ENCODE measurements around the gene MYO1D. TPM values are rescaled to one million over a fixed set of nuclear protein-coding genes. Genes with fewer than 3 reads are reported as not detected.

The MYO1D gene
- total RNA-seq, 1 donor from 2014 or later: 5.5 TPM

DNA sequence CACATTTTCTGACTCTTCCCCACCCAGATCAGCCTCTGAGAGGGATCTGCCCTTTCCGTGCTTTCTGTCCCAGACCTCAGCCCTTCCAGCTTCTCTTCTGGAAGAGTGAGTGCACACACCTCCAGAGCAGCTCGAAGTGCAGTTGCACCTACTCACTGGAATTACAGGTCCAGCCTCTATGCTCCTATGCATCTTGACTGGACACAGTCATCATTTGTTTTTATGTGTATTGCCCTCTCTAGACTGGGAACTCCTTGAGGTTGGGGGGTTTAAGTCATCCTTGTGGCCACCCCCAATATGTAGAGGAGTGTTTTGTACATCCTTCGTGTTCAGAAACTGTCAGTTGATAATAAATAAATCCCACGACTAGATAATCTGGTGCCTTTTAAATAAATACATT lies 308.2 kb downstream of the MYO1D start:
- no peak overlapping the region for H3K4me3 ChIP-seq
- H3K27ac ChIP-seq (replicated peaks): no peak overlapping the region
- no peaks in the 10 kb centered on the region for H3K36me3 ChIP-seq
- no peaks in the 10 kb centered on the region for H3K4me1 ChIP-seq
- intact Hi-C loops (cut with micrococcal nuclease): no loop called here
- TF ChIP-seq, protein P1, sequence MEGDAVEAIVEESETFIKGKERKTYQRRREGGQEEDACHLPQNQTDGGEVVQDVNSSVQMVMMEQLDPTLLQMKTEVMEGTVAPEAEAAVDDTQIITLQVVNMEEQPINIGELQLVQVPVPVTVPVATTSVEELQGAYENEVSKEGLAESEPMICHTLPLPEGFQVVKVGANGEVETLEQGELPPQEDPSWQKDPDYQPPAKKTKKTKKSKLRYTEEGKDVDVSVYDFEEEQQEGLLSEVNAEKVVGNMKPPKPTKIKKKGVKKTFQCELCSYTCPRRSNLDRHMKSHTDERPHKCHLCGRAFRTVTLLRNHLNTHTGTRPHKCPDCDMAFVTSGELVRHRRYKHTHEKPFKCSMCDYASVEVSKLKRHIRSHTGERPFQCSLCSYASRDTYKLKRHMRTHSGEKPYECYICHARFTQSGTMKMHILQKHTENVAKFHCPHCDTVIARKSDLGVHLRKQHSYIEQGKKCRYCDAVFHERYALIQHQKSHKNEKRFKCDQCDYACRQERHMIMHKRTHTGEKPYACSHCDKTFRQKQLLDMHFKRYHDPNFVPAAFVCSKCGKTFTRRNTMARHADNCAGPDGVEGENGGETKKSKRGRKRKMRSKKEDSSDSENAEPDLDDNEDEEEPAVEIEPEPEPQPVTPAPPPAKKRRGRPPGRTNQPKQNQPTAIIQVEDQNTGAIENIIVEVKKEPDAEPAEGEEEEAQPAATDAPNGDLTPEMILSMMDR (IDR thresholded peaks at IDR 0.05; ENCODE audit: borderline replicate concordance): no peak
- DNase-seq: no peak
- H3K27me3 ChIP-seq (ENCODE audit: low read depth): no peaks in the 10 kb centered on the region
- no peaks in the 10 kb centered on the region for H3K9me3 ChIP-seq (replicated peaks)

DNA sequence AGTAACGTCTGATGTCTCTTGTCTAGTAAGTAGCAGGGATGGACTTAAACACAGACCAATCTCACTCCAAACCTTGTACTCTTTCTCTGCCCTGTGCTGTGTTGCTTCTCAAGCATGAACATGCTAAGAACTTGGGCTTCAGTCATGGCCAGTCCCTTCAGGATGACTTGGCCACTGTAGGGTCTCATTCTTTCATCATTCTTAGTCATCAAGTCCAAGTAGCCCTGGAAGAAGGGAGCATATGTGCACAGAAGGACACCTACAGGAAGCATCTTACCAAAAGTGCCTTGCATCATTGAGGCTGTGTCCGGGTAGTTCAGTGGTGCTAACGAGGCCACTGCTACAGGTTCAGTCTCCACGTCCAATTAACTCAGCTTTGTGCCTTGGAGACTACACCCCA lies 309.4 kb downstream of the MYO1D start:
- H3K4me3 ChIP-seq: no peak overlapping the region
- TF ChIP-seq, protein P1 (IDR thresholded peaks at IDR 0.05; ENCODE audit: borderline replicate concordance): no peak
- H3K27me3 ChIP-seq (ENCODE audit: low read depth): no peaks in the 10 kb centered on the region
- no peak overlapping the region for H3K27ac ChIP-seq (replicated peaks)
- H3K9me3 ChIP-seq (replicated peaks): no peaks in the 10 kb centered on the region
- intact Hi-C loops (cut with micrococcal nuclease): no loop called here
- no peaks in the 10 kb centered on the region for H3K36me3 ChIP-seq
- no peak for DNase-seq
- no peaks in the 10 kb centered on the region for H3K4me1 ChIP-seq

DNA sequence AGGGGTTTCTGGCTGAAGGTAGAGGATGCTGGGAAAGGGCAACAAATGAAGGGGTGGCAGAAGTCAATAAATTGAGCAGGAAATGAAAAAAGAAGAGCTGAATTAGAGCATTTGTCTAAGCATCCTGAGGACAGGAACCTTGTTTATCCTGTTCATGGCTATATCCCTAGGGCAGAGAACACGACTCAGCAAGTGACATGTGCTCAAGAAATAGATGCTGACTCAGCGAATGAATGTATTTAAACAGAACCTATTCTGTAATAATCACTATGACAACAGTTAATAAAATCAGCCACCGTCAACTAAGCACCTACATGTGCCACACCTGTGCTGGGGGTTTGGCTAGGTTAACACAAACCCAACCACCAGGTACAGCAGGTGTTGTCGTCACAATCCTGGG lies 309.8 kb downstream of the MYO1D start:
- intact Hi-C loops (cut with micrococcal nuclease): no loop called here
- H3K4me3 ChIP-seq: no peak overlapping the region
- H3K27ac ChIP-seq (replicated peaks): no peak overlapping the region
- TF ChIP-seq, protein P1 (IDR thresholded peaks at IDR 0.05; ENCODE audit: borderline replicate concordance): no peak
- DNase-seq: no peak
- H3K27me3 ChIP-seq (ENCODE audit: low read depth): no peaks in the 10 kb centered on the region
- no peaks in the 10 kb centered on the region for H3K4me1 ChIP-seq
- H3K9me3 ChIP-seq (replicated peaks): no peaks in the 10 kb centered on the region
- H3K36me3 ChIP-seq: no peaks in the 10 kb centered on the region

DNA sequence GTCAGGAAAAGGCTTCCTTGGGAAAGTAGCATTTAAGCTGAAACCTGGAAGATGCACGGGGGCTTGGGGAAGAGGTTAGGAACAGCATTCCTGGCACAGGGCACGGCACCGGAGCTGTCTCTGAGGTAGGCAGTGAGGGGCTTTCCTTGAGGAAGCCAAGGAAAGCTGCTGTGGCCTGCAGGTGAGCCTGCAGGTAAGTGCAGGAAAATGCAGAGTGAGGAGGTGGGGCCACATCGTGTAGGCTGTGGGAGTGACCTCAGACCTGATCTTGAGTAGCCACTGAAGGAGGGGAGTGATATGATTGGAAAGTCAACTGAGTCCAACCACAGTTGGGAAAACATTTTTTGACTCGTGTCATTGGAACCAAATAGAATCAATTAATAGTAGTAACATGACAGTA lies 310.6 kb downstream of the MYO1D start:
- Histone ChIP-seq H3K27ac (replicated peaks) (no peak overlapping the region), H3K4me1 (no peaks in the 10 kb centered on the region), H3K4me3 (no peak overlapping the region), H3K27me3 (ENCODE audit: low read depth) (no peaks in the 10 kb centered on the region), H3K36me3 (no peaks in the 10 kb centered on the region), H3K9me3 (replicated peaks) (no peaks in the 10 kb centered on the region)
- intact Hi-C loops (cut with micrococcal nuclease): no loop called here
- no peak for DNase-seq
- TF ChIP-seq, protein P1 (IDR thresholded peaks at IDR 0.05; ENCODE audit: borderline replicate concordance): no peak

DNA sequence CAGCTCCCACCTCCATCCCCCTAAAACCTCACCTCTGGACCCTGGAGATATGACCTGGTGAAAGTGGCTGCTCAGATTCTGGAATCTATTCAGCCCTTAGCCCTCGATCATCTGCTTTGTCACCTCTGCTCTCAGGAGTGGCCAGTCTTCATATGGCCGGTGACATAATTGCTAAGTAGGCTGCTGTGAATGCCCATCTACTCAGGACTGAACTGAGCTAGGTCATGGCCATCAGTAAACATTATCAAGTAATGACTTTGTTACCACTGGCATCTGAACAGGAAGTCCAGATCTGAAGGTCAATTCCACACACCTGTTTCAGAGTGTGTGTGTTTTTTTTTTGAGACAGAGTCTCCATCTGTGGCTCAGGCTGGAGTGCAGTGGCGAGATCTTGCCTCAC lies 311.5 kb downstream of the MYO1D start:
- Histone ChIP-seq H3K36me3 (no peaks in the 10 kb centered on the region), H3K27ac (replicated peaks) (no peak overlapping the region), H3K4me3 (no peak overlapping the region), H3K9me3 (replicated peaks) (no peaks in the 10 kb centered on the region), H3K4me1 (no peaks in the 10 kb centered on the region), H3K27me3 (ENCODE audit: low read depth) (no peaks in the 10 kb centered on the region)
- no peak for DNase-seq
- intact Hi-C loops (cut with micrococcal nuclease): no loop called here
- TF ChIP-seq, protein P1 (IDR thresholded peaks at IDR 0.05; ENCODE audit: borderline replicate concordance): no peak

DNA sequence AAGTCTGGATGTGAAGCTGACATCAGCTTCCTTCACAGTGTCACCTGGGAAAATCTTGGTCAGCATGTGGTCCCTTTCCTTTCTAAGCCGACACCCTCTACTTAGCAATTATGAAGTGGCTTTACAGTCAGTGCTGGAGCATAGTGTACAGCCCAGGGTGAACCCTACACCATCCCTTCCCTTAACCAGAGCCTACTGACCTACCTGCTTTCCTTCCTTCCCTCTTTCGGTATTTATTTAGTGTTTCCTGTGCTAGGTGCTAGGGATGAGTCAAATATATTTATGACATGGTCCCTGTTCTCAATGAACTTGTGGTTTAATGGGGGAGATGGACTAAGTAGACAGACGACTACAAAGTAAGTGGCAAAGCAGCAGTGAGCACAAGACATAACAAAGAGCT lies 312.6 kb downstream of the MYO1D start:
- intact Hi-C loops (cut with micrococcal nuclease): no loop called here
- H3K27ac ChIP-seq (replicated peaks): no peak overlapping the region
- H3K4me3 ChIP-seq: no peak overlapping the region
- no peaks in the 10 kb centered on the region for H3K27me3 ChIP-seq (ENCODE audit: low read depth)
- no peaks in the 10 kb centered on the region for H3K36me3 ChIP-seq
- no peak for DNase-seq
- peaks cover 5% of the 10 kb centered on the region for H3K4me1 ChIP-seq
- H3K9me3 ChIP-seq (replicated peaks): no peaks in the 10 kb centered on the region
- TF ChIP-seq, protein P1 (IDR thresholded peaks at IDR 0.05; ENCODE audit: borderline replicate concordance): no peak

Data from left ventricle myocardium inferior (tissue), 1 donor.